HG03442 (cell line): ENCODE data around the gene KLHL13.
A peak's percentile ranks its signal among the peaks of the same experiment; 100 is the strongest.
"Not testable (repeated sequence)": the region's sequence is repeated elsewhere in the genome, so short reads cannot be mapped to it uniquely, and the experiment has no call there.

Experiments
- ATAC-seq: cut with Tn5 transposase; IDR thresholded peaks from one replicate; pipeline ENCODE4 v1.9.1; 2021; ENCODE audit warnings: mild to moderate bottlenecking, moderate library complexity; ENCODE audit not compliant: unreplicated experiment

KLHL13 gene

DNA sequence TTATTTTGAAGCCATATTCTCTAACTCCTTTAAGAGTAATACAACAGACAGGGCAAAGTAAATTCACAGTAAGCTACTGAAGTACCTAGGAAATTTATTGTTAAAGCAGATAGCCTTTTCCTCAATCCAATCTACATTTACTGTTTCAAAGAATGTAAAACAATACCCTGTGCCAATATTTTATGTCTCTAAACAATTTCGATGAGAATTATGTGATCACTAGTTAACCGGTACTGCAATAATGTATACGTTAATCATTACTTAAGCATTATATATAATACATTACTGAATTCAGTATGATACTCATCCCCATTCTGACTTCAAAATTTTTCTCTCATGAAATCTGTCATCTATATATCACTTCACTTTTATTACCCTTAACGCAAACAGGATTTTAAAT, 28.5 kb downstream of the KLHL13 start:
- no peak for ATAC-seq

DNA sequence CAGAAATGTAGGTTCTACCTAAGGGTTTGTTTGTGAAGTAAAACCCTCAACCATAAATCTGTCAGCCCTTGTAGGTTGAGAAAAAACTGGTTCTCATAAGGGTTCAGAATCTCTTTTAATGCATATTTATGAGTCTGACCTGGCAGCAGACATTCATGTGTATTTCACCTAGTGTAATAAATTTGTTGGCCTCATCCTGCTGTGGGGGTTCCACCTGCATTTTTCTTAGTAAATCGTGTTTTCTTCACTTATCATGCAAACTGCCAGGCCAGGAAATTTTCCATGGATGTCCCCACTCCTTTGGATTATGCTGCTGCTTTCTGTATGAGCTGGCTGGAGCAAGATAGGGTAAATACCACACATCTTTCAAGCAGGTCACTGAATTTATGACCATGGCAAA, 42.4 kb downstream of the KLHL13 start:
- no peak for ATAC-seq

DNA sequence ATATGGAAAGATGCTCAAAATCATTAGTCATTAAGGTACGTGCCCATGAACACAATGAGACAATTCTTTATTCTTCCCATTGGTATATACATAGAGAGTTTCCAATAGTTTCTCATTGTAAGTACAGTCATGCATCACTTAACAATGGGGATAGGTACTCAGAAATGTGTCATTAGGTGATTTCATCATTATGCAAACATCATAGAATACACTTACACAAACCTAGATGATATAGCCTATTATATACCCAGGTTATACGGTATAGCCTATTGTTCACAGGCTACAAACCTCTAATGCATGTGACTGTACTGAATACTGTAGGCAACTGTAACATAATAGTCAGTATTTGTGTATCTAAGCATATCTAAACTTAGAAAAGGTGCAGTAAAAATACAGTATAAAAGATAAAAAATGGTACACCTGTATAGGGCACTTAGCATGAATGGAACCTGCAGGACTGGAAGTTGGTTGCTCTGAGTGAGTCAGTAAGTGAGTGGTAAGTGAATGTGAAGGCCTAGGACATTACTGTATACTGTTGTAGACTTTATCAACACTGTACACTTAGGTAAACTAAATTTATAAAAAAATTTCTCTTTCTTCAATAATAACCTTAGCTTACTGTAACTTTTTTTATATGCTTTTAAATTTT, 49.6 kb downstream of the KLHL13 start:
- ATAC-seq = no peak

DNA sequence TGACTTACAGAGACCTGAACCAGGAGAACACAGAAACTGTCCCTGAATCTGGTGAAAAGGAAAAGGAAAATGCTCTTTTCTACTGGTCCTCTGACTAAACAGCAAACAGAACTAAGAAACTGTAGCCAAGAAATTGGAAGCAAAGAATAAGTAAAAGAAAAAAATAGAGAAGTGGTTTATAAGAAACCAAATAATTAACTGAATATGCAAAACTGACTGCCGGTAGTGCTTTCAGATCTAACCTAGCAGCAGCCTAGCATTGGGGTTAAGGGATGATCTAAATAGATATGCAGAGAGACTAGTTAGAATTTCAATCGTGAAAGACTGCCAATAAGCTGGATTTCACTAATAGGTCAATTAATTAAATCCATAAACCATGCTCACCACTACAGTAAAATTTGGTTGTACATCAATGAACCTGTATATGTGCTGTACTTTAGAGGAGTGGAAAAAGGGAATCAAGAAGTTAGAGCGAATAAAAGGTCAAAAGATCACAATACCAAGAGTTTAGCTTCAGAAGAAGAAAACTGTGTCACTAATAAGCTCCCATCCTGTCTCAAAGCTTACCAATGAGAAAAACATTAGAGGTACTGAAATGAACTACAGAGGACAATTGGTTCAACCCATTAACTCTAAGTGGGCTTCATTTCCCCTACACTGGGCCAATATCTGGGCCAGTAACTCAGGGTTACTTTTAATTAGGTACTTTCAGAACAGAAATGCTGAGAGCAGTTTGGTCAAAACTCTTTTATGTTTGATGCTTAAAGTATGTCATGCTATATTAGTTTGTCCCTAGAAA, 53.6 kb downstream of the KLHL13 start:
- ATAC-seq = peak; percentile 70

DNA sequence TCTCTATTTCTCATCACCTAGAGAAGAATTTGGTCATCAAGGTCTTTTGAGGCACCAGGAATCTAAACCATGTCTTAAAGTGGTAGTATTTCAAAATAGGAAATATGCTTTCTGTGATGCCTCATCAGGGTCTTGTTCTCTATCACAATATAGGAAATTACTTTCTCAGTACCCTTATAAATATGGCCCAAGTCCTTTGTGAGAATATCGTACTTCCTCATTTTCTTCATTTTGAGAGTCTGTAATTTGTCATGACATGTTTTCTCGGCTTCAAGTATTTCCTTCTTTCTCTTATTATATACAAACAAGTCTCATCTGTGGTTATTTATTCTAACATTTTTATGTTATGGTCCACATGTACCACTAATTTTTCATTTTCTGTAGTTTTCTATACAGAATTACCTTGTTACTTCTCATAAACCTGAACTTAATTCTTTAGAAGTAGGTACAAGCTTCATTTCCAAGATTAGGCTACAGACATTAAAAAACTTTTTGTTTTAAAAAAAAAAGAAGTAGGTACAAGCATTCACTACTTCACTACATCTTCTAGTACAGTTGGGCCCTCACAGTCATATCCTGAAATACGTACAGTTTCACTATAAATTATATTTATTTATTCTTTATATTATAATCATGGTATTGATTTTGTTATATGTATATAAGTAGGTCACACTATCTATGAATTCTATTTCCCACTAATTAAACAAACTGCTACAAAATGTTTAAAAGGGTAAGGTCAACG, 54.4 kb downstream of the KLHL13 start:
- ATAC-seq = peak; percentile 47

DNA sequence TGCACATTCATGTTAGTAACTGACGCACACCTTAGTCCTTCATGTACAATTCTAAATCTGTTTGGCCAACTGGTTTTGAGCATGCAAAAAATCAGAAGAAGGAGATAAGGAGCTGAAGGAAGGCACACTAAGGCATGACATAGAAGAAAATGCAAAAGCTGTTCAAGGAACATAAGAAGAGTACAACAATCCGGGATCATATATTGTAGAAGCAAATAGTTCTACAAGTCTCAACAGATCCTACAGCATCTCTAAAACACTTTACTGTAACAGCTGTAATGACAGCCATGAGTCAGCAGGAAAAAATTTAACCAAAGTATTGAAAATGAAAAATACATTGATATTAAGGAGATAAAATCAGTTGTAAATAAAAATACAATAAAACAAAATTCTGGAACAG, 57.7 kb downstream of the KLHL13 start:
- no peak for ATAC-seq

DNA sequence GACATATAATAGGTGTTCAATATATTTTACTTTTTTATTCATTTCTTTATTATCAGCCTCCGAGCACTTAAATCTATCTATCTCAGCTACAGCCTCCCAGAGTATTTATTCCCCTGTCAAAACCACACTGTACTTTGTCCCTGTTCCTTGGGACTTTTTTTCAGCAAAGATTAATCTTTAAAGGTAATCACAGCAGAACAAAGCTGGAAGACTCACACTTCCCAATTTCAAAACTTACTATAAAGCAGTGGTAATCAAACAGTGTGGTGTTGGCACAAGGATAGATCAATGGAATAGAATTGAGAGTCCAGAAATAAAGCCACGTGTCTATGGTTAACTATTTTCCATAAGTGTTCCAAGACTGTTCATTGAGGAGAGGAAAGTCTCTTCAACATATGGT, 59.7 kb downstream of the KLHL13 start:
- no peak for ATAC-seq

DNA sequence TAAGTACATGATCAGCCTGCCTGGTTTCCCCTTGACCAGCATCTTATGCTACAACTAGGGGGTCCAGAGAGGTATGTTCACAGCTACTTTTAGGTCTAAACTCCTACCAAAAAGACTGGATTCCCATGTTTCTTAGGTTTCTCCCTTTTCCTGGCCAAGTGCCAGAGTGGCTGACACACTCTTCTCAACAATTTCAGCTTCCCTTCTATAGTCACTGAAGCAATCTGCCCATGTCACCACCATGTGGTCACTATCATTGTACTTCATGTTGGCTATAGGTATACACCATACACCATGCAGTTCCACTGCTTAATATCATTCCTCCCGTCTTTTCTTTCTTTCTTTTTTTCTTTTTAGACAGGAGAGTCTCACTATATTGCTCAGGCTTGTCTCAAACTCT, 66.9 kb downstream of the KLHL13 start:
- no peak for ATAC-seq

DNA sequence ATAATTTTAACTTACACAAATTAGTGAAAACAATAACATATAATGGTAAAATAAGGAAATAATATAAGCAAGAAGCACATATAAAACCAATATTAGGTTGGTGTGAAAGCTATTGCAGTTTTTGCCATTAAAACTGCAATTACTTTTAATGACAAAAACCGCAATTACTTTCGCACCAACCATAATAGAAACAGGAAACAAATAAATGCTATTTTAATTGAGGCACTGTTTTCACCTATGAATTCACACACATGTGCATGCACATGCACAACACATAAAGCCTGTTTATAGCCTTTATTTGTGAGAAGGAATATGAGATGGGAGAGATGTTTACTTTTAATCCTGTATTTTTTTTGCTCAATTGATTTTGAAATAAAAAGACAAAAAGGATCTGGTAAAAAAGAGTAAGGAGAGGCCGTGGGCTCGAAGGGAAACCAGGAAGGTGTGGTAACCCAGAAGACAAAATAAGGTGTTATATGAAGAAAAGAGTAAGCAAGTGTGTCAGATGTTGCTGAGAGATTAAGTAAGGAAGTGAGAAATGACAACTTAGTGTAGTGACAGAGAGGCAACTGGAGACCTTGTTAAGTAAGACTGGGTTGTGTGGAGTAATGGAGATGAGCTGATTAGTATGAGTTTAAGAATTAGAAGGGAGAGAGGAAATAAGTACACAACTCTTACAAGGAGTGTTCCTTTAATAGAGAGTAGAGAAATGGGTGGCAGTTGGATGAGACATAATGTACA, 69.0 kb downstream of the KLHL13 start:
- no peak for ATAC-seq

DNA sequence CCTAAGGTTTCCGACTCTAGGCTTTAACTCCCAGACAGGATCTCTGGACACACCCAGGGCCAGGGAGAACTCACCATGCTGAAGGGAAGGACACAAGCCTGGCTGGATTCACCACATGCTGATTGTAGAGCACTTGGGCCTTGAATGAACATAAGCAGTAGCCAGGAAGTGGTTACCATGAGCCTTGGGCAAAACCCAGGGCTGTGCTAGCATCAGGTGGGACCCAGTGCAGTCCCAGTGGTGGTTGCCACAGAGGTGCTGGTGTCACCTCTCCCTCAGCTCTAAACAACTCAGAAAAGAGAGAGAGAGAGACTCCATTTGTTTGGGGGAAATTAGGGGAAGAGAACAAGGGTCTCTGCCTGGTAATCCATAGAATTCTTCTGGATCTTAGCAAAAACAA, 77.0 kb downstream of the KLHL13 start:
- no peak for ATAC-seq

DNA sequence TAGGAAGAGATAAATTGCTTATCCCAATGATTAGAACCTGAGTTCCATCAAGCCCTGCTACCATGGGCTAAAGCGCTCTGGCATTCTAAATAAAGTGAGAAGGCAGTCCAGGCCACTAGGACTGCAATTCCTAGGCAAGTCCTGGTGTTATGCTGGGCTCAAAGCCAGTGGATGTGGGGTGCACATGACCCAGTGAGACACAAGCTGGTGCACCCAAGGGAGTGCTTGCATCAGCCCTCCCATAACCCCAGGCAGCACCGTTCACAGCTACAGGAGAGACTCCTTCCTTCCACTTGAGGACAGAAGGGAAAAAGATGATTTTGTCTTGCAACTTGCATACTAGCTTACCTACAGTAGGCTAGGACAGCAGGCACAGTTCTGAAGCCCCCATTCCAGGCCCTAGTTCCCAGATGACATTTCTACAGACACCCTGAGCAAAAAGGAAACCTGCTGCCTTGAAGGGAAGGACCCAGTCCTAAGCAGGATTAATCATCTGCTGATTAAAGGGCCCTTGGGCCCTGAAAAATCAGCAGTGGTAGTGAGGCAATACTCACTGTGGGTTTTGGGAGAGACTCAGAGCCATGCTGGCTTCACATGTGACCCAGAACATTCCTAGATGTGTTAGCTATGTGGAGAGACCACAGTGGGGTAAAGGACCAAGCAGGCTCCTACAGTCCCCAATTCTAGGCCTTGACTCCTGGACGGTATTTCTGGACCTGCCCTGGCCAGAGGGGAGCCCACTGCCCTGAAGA, 77.8 kb downstream of the KLHL13 start:
- ATAC-seq = no peak

DNA sequence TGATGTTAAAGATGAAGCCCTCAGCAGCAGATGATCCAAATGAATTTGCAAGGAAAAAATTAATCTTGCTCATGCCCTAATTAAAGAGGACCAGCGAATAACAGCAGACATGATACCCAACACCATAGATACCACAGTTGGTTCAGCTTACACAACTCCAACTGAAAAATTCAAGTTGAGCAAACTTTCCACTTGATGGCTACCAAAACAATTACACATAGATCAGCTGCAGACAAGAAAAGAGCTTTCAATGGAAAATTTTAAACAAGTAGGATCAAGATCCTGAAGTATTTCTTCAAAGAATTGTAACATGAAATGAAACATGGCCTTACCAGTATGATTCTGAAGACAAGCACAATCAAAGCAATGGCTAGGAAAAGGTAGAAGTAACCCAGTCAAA, 90.0 kb downstream of the KLHL13 start:
- ATAC-seq = no peak

DNA sequence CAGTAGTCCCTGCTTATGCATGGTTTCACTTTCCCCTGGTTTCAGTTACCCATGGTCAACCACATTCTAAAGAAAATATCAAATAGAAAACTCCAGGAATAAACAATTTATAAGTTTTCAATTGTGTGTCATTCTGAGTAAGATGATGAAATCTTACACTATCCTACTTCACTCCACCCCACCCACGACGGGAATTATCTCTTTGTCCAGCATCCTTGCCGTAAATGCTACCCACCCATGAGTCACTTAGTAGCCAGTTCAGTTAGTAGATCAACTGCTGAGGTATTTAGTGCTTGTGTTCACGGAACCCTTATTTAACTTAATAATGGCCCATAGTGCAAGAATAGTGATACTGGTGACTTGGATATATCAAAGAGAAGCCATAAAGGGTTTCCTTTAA, 91.4 kb downstream of the KLHL13 start:
- no peak for ATAC-seq

DNA sequence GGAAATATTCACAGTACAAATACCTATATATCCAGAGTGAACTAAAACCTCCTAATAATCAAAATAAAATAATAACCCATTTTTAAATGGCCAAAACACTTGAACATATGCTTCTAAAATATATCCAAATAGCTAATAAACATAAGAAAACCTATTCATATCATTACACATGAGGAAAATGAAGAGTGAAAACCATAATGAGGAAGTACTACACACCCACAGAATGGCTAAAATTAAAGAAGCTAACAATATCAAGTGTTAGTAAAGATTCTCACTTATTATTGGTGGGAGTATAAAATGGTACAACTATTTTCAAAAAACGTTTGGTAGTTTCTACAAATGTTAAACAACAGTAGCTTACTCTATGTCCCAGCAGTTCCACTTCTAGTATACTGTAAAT, 92.1 kb downstream of the KLHL13 start:
- no peak for ATAC-seq

DNA sequence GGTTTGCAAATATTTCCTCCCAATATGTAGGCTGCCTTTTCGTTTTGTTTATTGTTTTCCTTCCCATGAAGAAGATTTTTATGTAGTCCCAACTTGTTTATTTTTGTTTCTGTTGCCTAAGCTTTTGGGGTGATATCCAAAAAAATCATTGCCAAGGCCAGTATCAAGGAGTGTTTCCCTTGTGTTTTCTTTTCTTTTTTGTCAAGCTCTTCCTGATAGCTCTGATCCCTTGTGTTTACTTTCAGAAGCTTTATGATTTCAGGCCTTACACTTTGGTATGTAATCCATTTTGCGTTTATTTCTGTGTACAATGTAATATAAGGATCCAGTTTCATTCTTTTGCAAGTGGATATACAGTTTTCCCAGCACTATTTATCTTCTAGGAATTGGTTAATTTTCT, 93.9 kb downstream of the KLHL13 start:
- no peak for ATAC-seq

DNA sequence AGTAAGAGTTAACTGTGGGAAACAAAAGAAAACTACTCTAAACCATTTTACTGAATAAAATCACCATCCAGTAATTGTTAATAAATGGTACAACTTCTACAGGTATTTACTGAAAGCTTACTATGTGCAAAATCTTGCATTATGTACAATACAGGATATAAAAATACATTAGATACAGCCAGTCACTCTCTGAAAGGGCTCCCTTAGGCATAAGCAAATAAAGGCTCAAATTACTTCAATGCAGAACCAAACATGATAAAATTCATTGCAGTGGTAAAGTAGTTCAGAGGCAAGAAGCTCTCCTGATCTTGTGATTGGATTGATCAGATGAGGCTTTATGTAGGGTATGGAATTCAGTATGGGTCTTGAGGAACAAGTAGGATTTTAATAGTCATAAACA, 100.2 kb downstream of the KLHL13 start:
- ATAC-seq = no peak

DNA sequence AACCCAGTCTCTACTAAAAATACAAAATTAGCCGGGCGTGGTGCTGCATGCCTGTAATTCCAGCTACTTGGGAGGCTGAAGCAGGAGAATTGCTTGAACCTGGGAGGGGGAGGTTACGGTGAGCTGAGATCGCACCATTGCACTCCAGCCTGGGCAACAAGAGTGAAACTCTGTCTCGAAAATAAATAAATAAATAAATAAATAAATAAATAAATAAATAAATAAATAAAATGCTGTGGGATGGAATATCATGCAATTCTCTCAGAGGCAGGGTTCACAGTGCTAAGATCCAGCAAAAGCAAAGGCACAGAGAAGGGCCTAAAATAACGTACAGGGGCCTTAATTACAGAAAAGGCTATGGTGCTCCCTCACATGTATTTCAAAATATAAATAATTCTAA, 114.2 kb downstream of the KLHL13 start:
- ATAC-seq = not testable (repeated sequence)

DNA sequence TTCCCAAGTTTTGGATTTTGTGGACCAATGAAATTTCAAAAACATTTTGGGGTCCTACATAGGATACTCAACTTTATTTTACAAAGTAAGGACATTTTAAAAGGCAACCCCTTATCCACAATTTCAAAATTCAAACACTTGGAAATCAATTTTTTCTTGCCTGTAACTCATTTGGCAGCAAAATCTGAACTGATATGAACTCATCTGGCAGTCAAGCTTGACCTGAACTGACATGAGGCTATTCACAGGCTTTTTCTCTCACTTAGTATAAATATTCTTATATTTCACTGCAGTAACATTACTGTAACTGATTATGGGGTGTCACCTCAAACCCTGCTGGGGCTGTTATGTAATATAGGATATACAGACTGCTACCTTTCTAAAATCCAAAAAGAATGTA, 116.1 kb downstream of the KLHL13 start:
- no peak for ATAC-seq

DNA sequence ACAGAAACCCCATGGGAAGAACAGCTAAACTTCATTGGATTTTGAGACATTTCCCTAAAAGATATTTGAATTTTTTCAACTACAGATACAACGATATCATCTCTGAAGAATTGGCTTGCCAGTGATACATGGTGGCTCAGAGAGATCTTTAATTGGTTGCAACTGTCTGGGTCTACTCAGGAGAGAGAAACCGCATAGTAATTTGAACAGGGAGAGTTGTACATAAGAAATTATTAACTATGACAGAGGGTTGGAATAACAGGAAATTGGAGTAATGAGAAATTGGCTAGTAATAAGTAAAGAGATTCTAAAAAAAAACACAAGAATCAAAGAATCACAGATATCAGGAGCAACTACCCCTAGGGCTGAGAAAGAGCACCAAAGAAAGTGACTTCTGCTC, 118.4 kb downstream of the KLHL13 start:
- ATAC-seq = no peak

DNA sequence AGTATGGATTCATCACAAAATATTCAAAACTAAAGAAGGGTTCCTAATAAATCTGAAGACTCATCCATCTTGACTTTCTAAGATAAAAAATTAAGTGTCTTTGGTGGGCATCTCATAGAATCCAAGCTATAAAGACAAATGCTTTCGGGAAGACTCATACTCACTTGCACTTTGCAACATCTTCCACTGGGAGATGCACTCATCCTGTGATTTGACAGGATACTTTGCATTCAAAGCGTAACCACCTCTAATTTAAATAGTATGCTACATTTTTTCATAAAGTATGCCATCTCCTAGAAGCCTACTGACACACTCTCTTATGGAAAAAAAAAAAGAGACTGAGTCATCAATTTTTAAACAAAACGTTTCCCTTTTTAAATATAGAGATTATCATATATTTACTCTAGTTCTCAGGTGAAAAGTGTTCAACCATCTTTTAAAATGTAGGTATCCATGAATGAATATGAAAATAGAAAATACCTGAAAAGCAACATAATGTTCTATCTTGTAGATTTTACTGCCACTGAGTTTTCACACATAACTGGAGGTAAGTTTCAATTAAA, 119.6 kb downstream of the KLHL13 start:
- ATAC-seq = no peak
